SK-N-MC (cell line): ENCODE measurements around the gene CPT1B.

ENCODE experiments used
- EZH2 ChIP-seq: fragments of 200-600 bp; sonication (generic); IDR thresholded peaks from one replicate; pipeline ENCODE4 v1.6.1; 2017; ENCODE audit warnings: antibody characterized with exemption
- POLR2AphosphoS5 ChIP-seq: IDR thresholded peaks from 2 replicates; pipeline ENCODE4 v1.6.1; 2012; ENCODE audit warnings: mild to moderate bottlenecking, low read depth, low read length, borderline replicate concordance

- TF ChIP-seq POLR2AphosphoS5 (no peak), EZH2 (no peak)
These were observed 22.3 kb upstream of the CPT1B start, which contains the start of gene MAPK8IP2 for GRCh38 chr22:50600538-50600937.
